Measurements from ENCODE around the gene OAT.

- TF ChIP-seq RARB (CRISPR knock-in tag; IDR thresholded peaks at IDR 0.05) = no peak
- TF ChIP-seq PATZ1 (CRISPR knock-in tag; IDR thresholded peaks at IDR 0.05; ENCODE audit: borderline replicate concordance) = no peak
- TF ChIP-seq ZNF70 (CRISPR knock-in tag; IDR thresholded peaks at IDR 0.05) = no peak
- TF ChIP-seq GLIS3 (CRISPR knock-in tag; IDR thresholded peaks at IDR 0.05) = no peak
- TF ChIP-seq PPARA (CRISPR knock-in tag; IDR thresholded peaks at IDR 0.05; ENCODE audit: borderline replicate concordance) = no peak
- no peak for TF ChIP-seq CSDC2 (CRISPR knock-in tag; IDR thresholded peaks at IDR 0.05)
- no peak for TF ChIP-seq SNAI2 (CRISPR knock-in tag; IDR thresholded peaks at IDR 0.05)
- TF ChIP-seq ZFP3 (CRISPR knock-in tag; IDR thresholded peaks at IDR 0.05) = no peak
- TF ChIP-seq TOX (CRISPR knock-in tag; IDR thresholded peaks at IDR 0.05; ENCODE audit: borderline replicate concordance) = no peak
These were observed 1.5 kb upstream of the OAT start for GRCh38 chr10:124420254-124420653.

Measured in SK-N-SH treated with all-trans-retinoic acid at 6 μM for 48 hours (cell line).